NT2/D1 (cell line): ENCODE results near the gene SLC35E4.

Experiments
- SUZ12 ChIP-seq: IDR thresholded peaks from 2 replicates; pipeline ENCODE4 v1.6.1; 2011; ENCODE audit not compliant: insufficient read length, insufficient read depth; ENCODE audit errors: extremely low read depth
- ZNF274 ChIP-seq: IDR thresholded peaks from 2 replicates; pipeline ENCODE4 v1.6.1; 2011; ENCODE audit warnings: mild to moderate bottlenecking, low read depth, low read length

GRCh38 chr22:30664798-30665197 is 29.2 kb downstream of the SLC35E4 start:
- TF ChIP-seq SUZ12 (no peak), ZNF274 (no peak)
